Measurements from ENCODE around the gene TMEM185A.

Gene TMEM185A

GRCh38 chrX:149630681-149631233 lies 835 bp downstream of the TMEM185A start:
- Histone ChIP-seq H3K4me3 (ENCODE audit: low read length) (peak overlapping the region; percentile 75), H3K9me3 (ENCODE audit: control insufficient read depth, insufficient read depth, low read length) (no peaks in the 10 kb centered on the region), H3K36me3 (ENCODE audit: control insufficient read depth, low read length) (no peaks in the 10 kb centered on the region), H3K27me3 (ENCODE audit: control insufficient read depth, low read length) (no peaks in the 10 kb centered on the region), H3K9me2 (replicated peaks; ENCODE audit: control insufficient read depth, low read length) (no peaks in the 10 kb centered on the region), H3F3A (ENCODE audit: control insufficient read depth, insufficient read depth) (no peaks in the 10 kb centered on the region), H3K79me2 (ENCODE audit: control insufficient read depth, low read length) (peaks cover 37% of the 10 kb centered on the region), H4K20me1 (ENCODE audit: control insufficient read depth, insufficient read depth, low read depth, low read length) (no peaks in the 10 kb centered on the region), H3K4me1 (ENCODE audit: control insufficient read depth, low read length) (peaks cover 14% of the 10 kb centered on the region), H3K4me2 (ENCODE audit: low read length) (peak overlapping the region; percentile 66), H3K27ac (ENCODE audit: low read depth, low read length) (no peak overlapping the region)
- TF ChIP-seq CTCF (IDR thresholded peaks at IDR 0.05; ENCODE audit: low read depth, low read length, poor library complexity, severe bottlenecking) (no peak), EZH2phosphoT487 (IDR thresholded peaks at IDR 0.05; ENCODE audit: borderline replicate concordance, low read length) (no peak)

- Histone ChIP-seq H3K4me3 (ENCODE audit: low read length) (peak overlapping the region; percentile 75), H3K9me2 (replicated peaks; ENCODE audit: control insufficient read depth, low read length) (no peaks in the 10 kb centered on the region), H3K4me2 (ENCODE audit: low read length) (peak overlapping the region; percentile 66), H3K4me1 (ENCODE audit: control insufficient read depth, low read length) (peaks cover 14% of the 10 kb centered on the region), H3K27me3 (ENCODE audit: control insufficient read depth, low read length) (no peaks in the 10 kb centered on the region), H3K79me2 (ENCODE audit: control insufficient read depth, low read length) (peaks cover 40% of the 10 kb centered on the region), H3K9me3 (ENCODE audit: control insufficient read depth, insufficient read depth, low read length) (no peaks in the 10 kb centered on the region), H4K20me1 (ENCODE audit: control insufficient read depth, insufficient read depth, low read depth, low read length) (no peaks in the 10 kb centered on the region), H3F3A (ENCODE audit: control insufficient read depth, insufficient read depth) (no peaks in the 10 kb centered on the region), H3K27ac (ENCODE audit: low read depth, low read length) (no peak overlapping the region), H3K36me3 (ENCODE audit: control insufficient read depth, low read length) (no peaks in the 10 kb centered on the region)
- TF ChIP-seq EZH2phosphoT487 (IDR thresholded peaks at IDR 0.05; ENCODE audit: borderline replicate concordance, low read length) (no peak), CTCF (IDR thresholded peaks at IDR 0.05; ENCODE audit: low read depth, low read length, poor library complexity, severe bottlenecking) (no peak)
Observed at GRCh38 chrX:149629730-149630387, 1.7 kb downstream of the TMEM185A start.

- Histone ChIP-seq H3F3A (ENCODE audit: control insufficient read depth, insufficient read depth) (no peaks in the 10 kb centered on the region), H3K4me1 (ENCODE audit: control insufficient read depth, low read length) (peaks cover 14% of the 10 kb centered on the region), H3K9me2 (replicated peaks; ENCODE audit: control insufficient read depth, low read length) (no peaks in the 10 kb centered on the region), H3K9me3 (ENCODE audit: control insufficient read depth, insufficient read depth, low read length) (no peaks in the 10 kb centered on the region), H3K27me3 (ENCODE audit: control insufficient read depth, low read length) (no peaks in the 10 kb centered on the region), H4K20me1 (ENCODE audit: control insufficient read depth, insufficient read depth, low read depth, low read length) (no peaks in the 10 kb centered on the region), H3K4me3 (ENCODE audit: low read length) (no peak overlapping the region), H3K27ac (ENCODE audit: low read depth, low read length) (no peak overlapping the region), H3K36me3 (ENCODE audit: control insufficient read depth, low read length) (no peaks in the 10 kb centered on the region), H3K4me2 (ENCODE audit: low read length) (no peak overlapping the region), H3K79me2 (ENCODE audit: control insufficient read depth, low read length) (peaks cover 43% of the 10 kb centered on the region)
- TF ChIP-seq CTCF (IDR thresholded peaks at IDR 0.05; ENCODE audit: low read depth, low read length, poor library complexity, severe bottlenecking) = no peak
- no peak for TF ChIP-seq EZH2phosphoT487 (IDR thresholded peaks at IDR 0.05; ENCODE audit: borderline replicate concordance, low read length)
Observed at GRCh38 chrX:149628768-149629167, 2.8 kb downstream of the TMEM185A start.

Data from DOHH2 (cell line).